Liver (tissue), 3 donors: Measurements from ENCODE around the gene SUPT4H1.

Experiments
- ATF3 ChIP-seq: IDR thresholded peaks from 2 replicates; pipeline ENCODE4 v1.6.1; 2016; ENCODE audit warnings: antibody characterized with exemption
- CTCF ChIP-seq: fragments of 150-350 bp; IDR thresholded peaks from 2 replicates; pipeline ENCODE4 v1.5.1; 2017; ENCODE audit warnings: improper control_type of control experiment, low read depth, low read length; ENCODE audit not compliant: missing input control
- EGR1 ChIP-seq, 2 donors: IDR thresholded peaks; 2 replicates each; pipeline ENCODE4 v1.6.1; 2016 to 2018; ENCODE audit warnings: antibody characterized with exemption in 2 of 2, low read depth in 2 of 2
- FOXA1 ChIP-seq: IDR thresholded peaks from 2 replicates; pipeline ENCODE4 v1.6.1; 2016; ENCODE audit warnings: antibody characterized with exemption
- FOXA2 ChIP-seq: IDR thresholded peaks from 2 replicates; pipeline ENCODE4 v1.6.1; 2016; ENCODE audit warnings: antibody characterized with exemption
- GABPA ChIP-seq, 2 donors: IDR thresholded peaks in 1 of 2; conservative IDR thresholded peaks in 1 of 2; 2 replicates each; pipeline ENCODE4 v1.6.1; 2016; ENCODE audit warnings: antibody characterized with exemption in 2 of 2, mild to moderate bottlenecking in 1 of 2, moderate library complexity in 1 of 2
- MAX ChIP-seq: IDR thresholded peaks from 2 replicates; pipeline ENCODE4 v1.6.1; 2016; ENCODE audit warnings: antibody characterized with exemption
- REST ChIP-seq: IDR thresholded peaks from 2 replicates; pipeline ENCODE4 v1.6.1; 2016; ENCODE audit warnings: antibody characterized with exemption, mild to moderate bottlenecking
- RXRA ChIP-seq, 2 donors: IDR thresholded peaks; 2 replicates each; pipeline ENCODE4 v1.6.1; 2017 to 2018; ENCODE audit warnings: antibody characterized with exemption in 2 of 2, mild to moderate bottlenecking in 1 of 2
- TAF1 ChIP-seq: conservative IDR thresholded peaks from 2 replicates; pipeline ENCODE4 v1.6.1; 2016; ENCODE audit warnings: antibody characterized with exemption, mild to moderate bottlenecking
- YY1 ChIP-seq: IDR thresholded peaks from 2 replicates; pipeline ENCODE4 v1.6.1; 2016; ENCODE audit warnings: antibody characterized with exemption, mild to moderate bottlenecking
- ZBTB33 ChIP-seq: IDR thresholded peaks from 2 replicates; pipeline ENCODE4 v1.6.1; 2016; ENCODE audit warnings: antibody characterized with exemption
- donor health status: healthy.
- donor health status: healthy.

- TF ChIP-seq GABPA (IDR thresholded peaks at IDR 0.05 in 1 of 2, conservative IDR thresholded peaks at IDR 0.05 in 1 of 2) = no peak
- TF ChIP-seq CTCF = no peak
- TF ChIP-seq ZBTB33 = no peak
- no peak for TF ChIP-seq YY1
- TF ChIP-seq ATF3 = no peak
- no peak for TF ChIP-seq FOXA2
- TF ChIP-seq RXRA (IDR thresholded peaks at IDR 0.05) = no peak
- TF ChIP-seq REST = no peak
- no peak for TF ChIP-seq TAF1
- no peak for TF ChIP-seq MAX
- TF ChIP-seq EGR1 (IDR thresholded peaks at IDR 0.05; ENCODE audit: low read depth in 2 of 2) = no peak
- no peak for TF ChIP-seq FOXA1
Measured at GRCh38 chr17:58301504-58302150, 50.4 kb downstream of the SUPT4H1 start.
